ENCODE measurements around the gene EFL1.

GRCh38 chr15:82306791-82307713, 44.5 kb upstream of the EFL1 start:
- TF ChIP-seq POLR2A (IDR thresholded peaks at IDR 0.05) (no peak), CTCF (IDR thresholded peaks at IDR 0.05) (no peak)
